HFFc6 (cell line): ENCODE data around the gene CCL1. TPM values are rescaled to one million over a fixed set of nuclear protein-coding genes. Genes with fewer than 3 reads are reported as not detected.

ENCODE experiments used
- DNase-seq: peaks from one replicate; pipeline ENCODE4 v3.0.0-alpha.2; 2018
- H3K27ac Mint-ChIP-seq: 2 replicates; pipeline ENCODE4 v1.8.0; 2020; ENCODE audit warnings: mild to moderate bottlenecking, mixed read lengths
- H3K27me3 Mint-ChIP-seq: 2 replicates; pipeline ENCODE4 v1.8.0; 2021; ENCODE audit warnings: mild to moderate bottlenecking, moderate library complexity, mixed read lengths; ENCODE audit not compliant: insufficient read depth
- H3K36me3 Mint-ChIP-seq: 2 replicates; pipeline ENCODE4 v1.8.0; 2021; ENCODE audit warnings: low read depth, mixed read lengths
- H3K4me1 Mint-ChIP-seq: 2 replicates; pipeline ENCODE4 v1.8.0; 2020; ENCODE audit warnings: low read depth, mixed read lengths
- H3K4me3 Mint-ChIP-seq: 2 replicates; pipeline ENCODE4 v1.8.0; 2020; ENCODE audit warnings: mild to moderate bottlenecking, moderate library complexity, mixed read lengths
- H3K9me3 Mint-ChIP-seq: 2 replicates; pipeline ENCODE4 v1.8.0; 2020; ENCODE audit warnings: mild to moderate bottlenecking, mixed read lengths
- CTCF ChIP-seq: fragments of 200-600 bp; sonication (generic); IDR thresholded peaks from 2 replicates; pipeline ENCODE4 v1.5.0; 2021; ENCODE audit warnings: antibody characterized with exemption, mild to moderate bottlenecking
- total RNA-seq, 6 experiments: library from RNA; stranded (reverse); fragmentation: NEBNext Ultra II Directional; extraction: Animal tissue kit (Norgen Biotek cat#: 25700); gene quantifications; 2 replicates in 1 of 6; 3 replicates in 5 of 6; pipeline ENCODE4 v1.2.3, GENCODE V29; 2021

CCL1 gene
- total RNA-seq, 6 experiments from 2014 or later = 0.55 TPM; not detected in 5

- Mint-ChIP-seq H3K4me1 (peaks cover 41% of the 10 kb centered on the region), H3K27ac (peak overlapping the region; percentile 32; the same call in 1 of the 2 replicates)
These were observed 51.0 kb downstream of the CCL1 start for GRCh38 chr17:34312080-34312479.

GRCh38 chr17:34311291-34311690, 51.7 kb downstream of the CCL1 start:
- Mint-ChIP-seq H3K4me1 (peaks cover 48% of the 10 kb centered on the region), H3K27me3 (peaks cover 2% of the 10 kb centered on the region; the same call in 1 of the 2 replicates), H3K4me3 (no peak overlapping the region), H3K9me3 (no peaks in the 10 kb centered on the region), H3K27ac (no peak overlapping the region), H3K36me3 (no peaks in the 10 kb centered on the region)
- TF ChIP-seq CTCF = no peak
- no peak for DNase-seq

More at GRCh38 chr17:34312080-34312479, 51.0 kb downstream of the CCL1 start:
- H3K4me3 Mint-ChIP-seq = no peak overlapping the region
- no peak for TF ChIP-seq CTCF
- DNase-seq = peak; percentile 58
- no peaks in the 10 kb centered on the region for H3K36me3 Mint-ChIP-seq
- no peaks in the 10 kb centered on the region for H3K9me3 Mint-ChIP-seq
- H3K27me3 Mint-ChIP-seq = peaks cover 2% of the 10 kb centered on the region; the same call in 1 of the 2 replicates

Other genes with a start within 250 kb of the CCL1 start
- gene CCL2, start 107.9 kb downstream of the CCL1 start, total RNA-seq = 10 to 100 TPM; 23.2 to 65.9 (median 30.1) TPM
- gene CCL7, start 93.0 kb downstream of the CCL1 start, total RNA-seq = not detected
- gene CCL11, start 77.5 kb downstream of the CCL1 start, total RNA-seq = not detected
- not detected for gene CCL8, start 43.8 kb downstream of the CCL1 start, total RNA-seq
- not detected for gene CCL13, start 6.8 kb downstream of the CCL1 start, total RNA-seq
- not detected for gene TMEM132E, start 216.3 kb upstream of the CCL1 start, total RNA-seq